ENCODE measurements around the gene GFI1. TPM values are rescaled to one million over a fixed set of nuclear protein-coding genes. Genes with fewer than 3 reads are reported as not detected.

GFI1 gene
- total RNA-seq, 4 donors from 2014 or later, result not detected

GRCh38 chr1:92481971-92482664 lies 4.6 kb downstream of the GFI1 start:
- in situ Hi-C loops (cut with MboI; ENCODE audit: low sequenced_read_pairs in 4 of 4) (no loop called here), intact Hi-C loops (cut with DNase I; ENCODE audit: low total_unique reads) (no loop called here)
- ATAC-seq (no peak), DNase-seq (no peak)
- H3K36me3 ChIP-seq, result no peaks in the 10 kb centered on the region
- TF ChIP-seq, protein P1, sequence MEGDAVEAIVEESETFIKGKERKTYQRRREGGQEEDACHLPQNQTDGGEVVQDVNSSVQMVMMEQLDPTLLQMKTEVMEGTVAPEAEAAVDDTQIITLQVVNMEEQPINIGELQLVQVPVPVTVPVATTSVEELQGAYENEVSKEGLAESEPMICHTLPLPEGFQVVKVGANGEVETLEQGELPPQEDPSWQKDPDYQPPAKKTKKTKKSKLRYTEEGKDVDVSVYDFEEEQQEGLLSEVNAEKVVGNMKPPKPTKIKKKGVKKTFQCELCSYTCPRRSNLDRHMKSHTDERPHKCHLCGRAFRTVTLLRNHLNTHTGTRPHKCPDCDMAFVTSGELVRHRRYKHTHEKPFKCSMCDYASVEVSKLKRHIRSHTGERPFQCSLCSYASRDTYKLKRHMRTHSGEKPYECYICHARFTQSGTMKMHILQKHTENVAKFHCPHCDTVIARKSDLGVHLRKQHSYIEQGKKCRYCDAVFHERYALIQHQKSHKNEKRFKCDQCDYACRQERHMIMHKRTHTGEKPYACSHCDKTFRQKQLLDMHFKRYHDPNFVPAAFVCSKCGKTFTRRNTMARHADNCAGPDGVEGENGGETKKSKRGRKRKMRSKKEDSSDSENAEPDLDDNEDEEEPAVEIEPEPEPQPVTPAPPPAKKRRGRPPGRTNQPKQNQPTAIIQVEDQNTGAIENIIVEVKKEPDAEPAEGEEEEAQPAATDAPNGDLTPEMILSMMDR (IDR thresholded peaks at IDR 0.05 in 4 of 5, conservative IDR thresholded peaks at IDR 0.05 in 1 of 5), result no peak
- TF ChIP-seq POLR2A (IDR thresholded peaks at IDR 0.05), result no peak
- no peaks in the 10 kb centered on the region for H3K9me3 ChIP-seq
- peaks cover 71 to 92% (median 83%) of the 10 kb centered on the region in 3 donors for H3K27me3 ChIP-seq
- H3K4me3 ChIP-seq, result peak overlapping the region; percentile 51 to 64 (median 54)
- no peak overlapping the region for H3K27ac ChIP-seq
- peaks cover 47 to 56% of the 10 kb centered on the region in 2 donors for H3K4me1 ChIP-seq

DNA sequence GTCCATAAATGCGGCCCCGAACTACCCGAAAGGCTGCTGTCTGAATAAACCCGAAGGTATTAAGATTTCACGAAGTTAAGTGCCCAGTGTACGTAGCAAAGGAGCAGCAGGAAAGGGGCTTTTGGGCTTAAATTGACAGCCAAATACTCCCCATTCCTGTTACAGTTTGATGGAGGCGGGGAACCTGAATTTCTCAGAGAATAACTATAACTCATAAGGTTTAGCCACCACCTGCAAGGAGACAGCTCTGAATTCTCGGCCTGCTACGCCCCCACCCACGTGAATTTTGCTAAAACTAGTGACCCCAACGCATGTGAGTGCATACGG lies 5.2 kb downstream of the GFI1 start:
- peak overlapping the region in 3 of 4 donors; percentile 51 to 64 (median 56) for H3K4me3 ChIP-seq
- no peak overlapping the region for H3K27ac ChIP-seq
- no peaks in the 10 kb centered on the region for H3K36me3 ChIP-seq
- H3K9me3 ChIP-seq, result no peaks in the 10 kb centered on the region
- intact Hi-C loops (cut with DNase I; ENCODE audit: low total_unique reads), result no loop called here
- no peak for TF ChIP-seq POLR2A (IDR thresholded peaks at IDR 0.05)
- TF ChIP-seq, protein P1 (IDR thresholded peaks at IDR 0.05 in 4 of 5, conservative IDR thresholded peaks at IDR 0.05 in 1 of 5), result no peak
- DNase-seq (no peak), ATAC-seq (no peak)
- peaks cover 66 to 86% (median 83%) of the 10 kb centered on the region in 3 donors for H3K27me3 ChIP-seq
- in situ Hi-C loops (cut with MboI; ENCODE audit: low sequenced_read_pairs in 4 of 4), result no loop called here
- H3K4me1 ChIP-seq, result peaks cover 47 to 56% of the 10 kb centered on the region in 2 donors

DNA sequence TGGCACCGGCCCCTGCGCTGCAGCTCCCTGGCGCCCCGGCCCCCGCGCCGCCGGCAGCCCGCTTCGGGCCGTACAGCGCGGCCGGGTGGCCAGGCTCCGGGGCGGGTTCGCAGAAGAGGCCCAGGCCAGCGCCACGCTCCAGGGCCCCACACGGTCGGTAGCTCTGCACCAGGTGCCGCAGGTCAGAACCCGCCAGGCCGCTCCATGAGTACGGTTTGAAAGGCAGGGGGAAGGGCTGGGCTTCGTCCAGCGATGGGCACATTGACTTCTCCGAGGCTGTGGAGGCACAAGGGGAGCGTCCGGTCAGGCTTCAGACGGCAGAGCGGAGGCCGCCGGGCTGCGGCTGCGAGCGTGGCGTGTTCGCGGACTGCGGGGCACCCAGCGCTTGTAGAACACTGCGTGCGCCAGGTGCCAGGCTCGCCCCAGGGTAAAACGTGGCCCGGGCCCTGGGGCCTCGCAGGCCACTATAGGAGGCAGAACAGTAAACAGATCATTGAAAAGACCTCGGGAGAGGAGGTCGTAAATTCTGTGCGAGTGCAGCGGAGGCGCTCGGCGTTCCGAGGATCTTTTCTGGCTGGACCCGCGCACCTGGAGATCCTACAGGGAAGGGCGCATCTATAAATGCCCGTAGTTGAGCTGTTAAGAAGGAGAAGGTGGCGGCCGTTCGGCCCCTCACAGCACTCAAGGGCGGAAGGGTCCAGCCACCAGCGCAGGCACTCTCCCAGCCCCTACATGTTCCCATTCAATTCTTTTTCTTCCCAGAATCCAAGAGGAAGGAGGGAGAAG lies 5.7 kb downstream of the GFI1 start:
- in situ Hi-C loops (cut with MboI; ENCODE audit: low sequenced_read_pairs in 4 of 4) (no loop called here), intact Hi-C loops (cut with DNase I; ENCODE audit: low total_unique reads) (no loop called here)
- Histone ChIP-seq H3K27me3 (peaks cover 66 to 81% (median 80%) of the 10 kb centered on the region in 3 donors), H3K36me3 (no peaks in the 10 kb centered on the region), H3K4me1 (peaks cover 46 to 53% of the 10 kb centered on the region in 2 donors), H3K27ac (no peak overlapping the region), H3K9me3 (no peaks in the 10 kb centered on the region), H3K4me3 (peak overlapping the region in 3 of 4 donors; percentile 27 to 64 (median 51))
- no peak for DNase-seq
- TF ChIP-seq, protein P1 (IDR thresholded peaks at IDR 0.05 in 4 of 5, conservative IDR thresholded peaks at IDR 0.05 in 1 of 5), result no peak
- ATAC-seq, result no peak

GRCh38 chr1:92480200-92480812 lies 6.4 kb downstream of the GFI1 start:
- DNase-seq (no peak), ATAC-seq (no peak)
- TF ChIP-seq, protein P1 (IDR thresholded peaks at IDR 0.05 in 4 of 5, conservative IDR thresholded peaks at IDR 0.05 in 1 of 5), result no peak
- no peak for TF ChIP-seq POLR2A (IDR thresholded peaks at IDR 0.05)
- peaks cover 39 to 46% of the 10 kb centered on the region in 2 donors for H3K4me1 ChIP-seq
- H3K9me3 ChIP-seq, result no peaks in the 10 kb centered on the region
- peak overlapping the region in 2 of 4 donors; percentile 27 to 51 for H3K4me3 ChIP-seq
- in situ Hi-C loops (cut with MboI; ENCODE audit: low sequenced_read_pairs in 4 of 4) (no loop called here), intact Hi-C loops (cut with DNase I; ENCODE audit: low total_unique reads) (no loop called here)
- no peaks in the 10 kb centered on the region for H3K36me3 ChIP-seq
- H3K27ac ChIP-seq, result no peak overlapping the region
- H3K27me3 ChIP-seq, result peaks cover 59 to 74% (median 73%) of the 10 kb centered on the region in 3 donors

Data from gastrocnemius medialis (tissue), 4 donors.